ENCODE data around the gene FXYD6.

FXYD6 gene

GRCh38 chr11:117795638-117796455 is 80.6 kb downstream of the FXYD6 start:
- no peak for DNase-seq (ENCODE audit: low read depth in 1 of 2, low spot score in 1 of 2)
- Histone ChIP-seq H3K27me3 (ENCODE audit: insufficient read depth, poor library complexity, severe bottlenecking) (peaks cover 29% of the 10 kb centered on the region), H3K4me3 (replicated peaks; ENCODE audit: insufficient read depth, low read length) (no peak overlapping the region), H3K27ac (replicated peaks) (no peak overlapping the region)
- TF ChIP-seq GABPA (IDR thresholded peaks at IDR 0.05; ENCODE audit: low read depth) (no peak), POLR2AphosphoS5 (IDR thresholded peaks at IDR 0.05; ENCODE audit: low read depth) (no peak), CTCF (IDR thresholded peaks at IDR 0.05; ENCODE audit: insufficient read depth, low read length) (no peak), REST (IDR thresholded peaks at IDR 0.05; ENCODE audit: insufficient replicate concordance, low read depth) (no peak), SPI1 (IDR thresholded peaks at IDR 0.05; ENCODE audit: borderline replicate concordance, low read depth) (no peak)

GRCh38 chr11:117794772-117795629 is 81.5 kb downstream of the FXYD6 start:
- no peak for TF ChIP-seq REST (IDR thresholded peaks at IDR 0.05; ENCODE audit: insufficient replicate concordance, low read depth)
- no peak for TF ChIP-seq SPI1 (IDR thresholded peaks at IDR 0.05; ENCODE audit: borderline replicate concordance, low read depth)
- Histone ChIP-seq H3K27me3 (ENCODE audit: insufficient read depth, poor library complexity, severe bottlenecking) (peaks cover 26% of the 10 kb centered on the region), H3K27ac (replicated peaks) (no peak overlapping the region), H3K4me3 (replicated peaks; ENCODE audit: insufficient read depth, low read length) (no peak overlapping the region)
- DNase-seq (ENCODE audit: low read depth in 1 of 2, low spot score in 1 of 2) = no peak

- no peak for DNase-seq (ENCODE audit: low read depth in 1 of 2, low spot score in 1 of 2)
- no peak for TF ChIP-seq REST (IDR thresholded peaks at IDR 0.05; ENCODE audit: insufficient replicate concordance, low read depth)
- no peak for TF ChIP-seq CTCF (IDR thresholded peaks at IDR 0.05; ENCODE audit: insufficient read depth, low read length)
- no peak for TF ChIP-seq SPI1 (IDR thresholded peaks at IDR 0.05; ENCODE audit: borderline replicate concordance, low read depth)
- no peak for TF ChIP-seq GABPA (IDR thresholded peaks at IDR 0.05; ENCODE audit: low read depth)
- no peak for TF ChIP-seq POLR2AphosphoS5 (IDR thresholded peaks at IDR 0.05; ENCODE audit: low read depth)
These were observed 82.3 kb downstream of the FXYD6 start for GRCh38 chr11:117794135-117794534.

More at GRCh38 chr11:117794135-117794534, 82.3 kb downstream of the FXYD6 start:
- Histone ChIP-seq H3K27ac (replicated peaks) (no peak overlapping the region), H3K27me3 (ENCODE audit: insufficient read depth, poor library complexity, severe bottlenecking) (peaks cover 26% of the 10 kb centered on the region), H3K4me3 (replicated peaks; ENCODE audit: insufficient read depth, low read length) (no peak overlapping the region)
